Measurements from ENCODE around the gene VAV1. TPM values are rescaled to one million over a fixed set of nuclear protein-coding genes. Genes with fewer than 3 reads are reported as not detected.

Gene VAV1
- total and polyA plus RNA-seq, 9 of the 15 experiments (the other 6 are each of a cell fraction or from before 2014, with no cell fraction given): 0.46 to 20.1 (median 11.1) TPM

Small RNA genes within 50 kb of the gene (microRNA-seq; reads per million reads assigned to microRNA genes)
- 0.27 reads per million for gene MIR6791 (ENCODE audit: borderline microRNAs expressed)

Other genes starting within 250 kb of the VAV1 start
Only the 7 nearest of the 9 such genes appear.
- not detected in 2 replicates for gene CD70, start 181.6 kb upstream of the VAV1 start, total RNA-seq (2014; rRNA removed)
- not detected in 2 replicates for gene CD70, start 181.6 kb upstream of the VAV1 start, total RNA-seq (2014; rRNA removed; fragmentation: Illumina TruSeq; extraction: Trizol)
- gene CD70, start 181.6 kb upstream of the VAV1 start, total RNA-seq (2015; rRNA removed; fragmentation: Illumina TruSeq; extraction: Trizol): 0.33 and 0.64 TPM in 2 replicates
- gene CD70, start 181.6 kb upstream of the VAV1 start, total RNA-seq (2021): 0.58 and 1.5 TPM in 2 replicates
- gene CD70, start 181.6 kb upstream of the VAV1 start, polyA plus RNA-seq (2011; rRNA removed): 0.33 and 1.6 TPM in 2 replicates
- 0.64 TPM in 1 of 2 replicates, not detected in the other for gene CD70, start 181.6 kb upstream of the VAV1 start, polyA plus RNA-seq (2014; fragmentation: Illumina TruSeq; extraction: Trizol)
- under 1 TPM in 1 of 2 experiments, not detected in 1; 0.06 TPM for gene CD70, start 181.6 kb upstream of the VAV1 start, polyA plus RNA-seq (2014; fragmentation: Nextera tagmentation; extraction: Ambion mirVana)
- gene CD70, start 181.6 kb upstream of the VAV1 start, polyA plus RNA-seq (2014; rRNA removed): 0.32 and 0.42 TPM in 2 replicates
- gene TNFSF14, start 102.5 kb upstream of the VAV1 start, total RNA-seq (2014; rRNA removed): 0.08 TPM in 1 of 2 replicates, not detected in the other
- 0.04 and 0.06 TPM in 2 replicates for gene TNFSF14, start 102.5 kb upstream of the VAV1 start, total RNA-seq (2014; rRNA removed; fragmentation: Illumina TruSeq; extraction: Trizol)
- 0.04 and 0.07 TPM in 2 replicates for gene TNFSF14, start 102.5 kb upstream of the VAV1 start, total RNA-seq (2015; rRNA removed; fragmentation: Illumina TruSeq; extraction: Trizol)
- 0.20 and 0.42 TPM in 2 replicates for gene TNFSF14, start 102.5 kb upstream of the VAV1 start, total RNA-seq (2021)
- gene TNFSF14, start 102.5 kb upstream of the VAV1 start, polyA plus RNA-seq (2011; rRNA removed): 0.32 and 0.38 TPM in 2 replicates
- gene TNFSF14, start 102.5 kb upstream of the VAV1 start, polyA plus RNA-seq (2014; fragmentation: Illumina TruSeq; extraction: Trizol): 0.12 and 0.15 TPM in 2 replicates
- gene TNFSF14, start 102.5 kb upstream of the VAV1 start, polyA plus RNA-seq (2014; fragmentation: Nextera tagmentation; extraction: Ambion mirVana): under 1 TPM; 0.01 to 0.04 TPM
- not detected in 2 replicates for gene TNFSF14, start 102.5 kb upstream of the VAV1 start, polyA plus RNA-seq (2014; rRNA removed)
- gene C3, start 52.1 kb upstream of the VAV1 start, total RNA-seq (2014; rRNA removed): 0.59 and 2.0 TPM in 2 replicates
- 1.1 and 1.5 TPM in 2 replicates for gene C3, start 52.1 kb upstream of the VAV1 start, total RNA-seq (2014; rRNA removed; fragmentation: Illumina TruSeq; extraction: Trizol)
- 2.1 and 2.2 TPM in 2 replicates for gene C3, start 52.1 kb upstream of the VAV1 start, total RNA-seq (2015; rRNA removed; fragmentation: Illumina TruSeq; extraction: Trizol)
- 8.0 and 10.6 TPM in 2 replicates for gene C3, start 52.1 kb upstream of the VAV1 start, total RNA-seq (2021)
- gene C3, start 52.1 kb upstream of the VAV1 start, polyA plus RNA-seq (2011; rRNA removed): 9.1 and 40.9 TPM in 2 replicates
- 2.4 and 4.3 TPM in 2 replicates for gene C3, start 52.1 kb upstream of the VAV1 start, polyA plus RNA-seq (2014; fragmentation: Illumina TruSeq; extraction: Trizol)
- gene C3, start 52.1 kb upstream of the VAV1 start, polyA plus RNA-seq (2014; fragmentation: Nextera tagmentation; extraction: Ambion mirVana): 1 to 10 TPM; 1.2 to 2.2 TPM
- 2.5 and 5.4 TPM in 2 replicates for gene C3, start 52.1 kb upstream of the VAV1 start, polyA plus RNA-seq (2014; rRNA removed)
- 23.8 and 33.5 TPM in 2 replicates for gene GPR108, start 35.1 kb upstream of the VAV1 start, total RNA-seq (2014; rRNA removed)
- gene GPR108, start 35.1 kb upstream of the VAV1 start, total RNA-seq (2014; rRNA removed; fragmentation: Illumina TruSeq; extraction: Trizol): 12.3 and 16.4 TPM in 2 replicates
- 21.9 and 24.4 TPM in 2 replicates for gene GPR108, start 35.1 kb upstream of the VAV1 start, total RNA-seq (2015; rRNA removed; fragmentation: Illumina TruSeq; extraction: Trizol)
- gene GPR108, start 35.1 kb upstream of the VAV1 start, total RNA-seq (2021): 31.1 and 33.1 TPM in 2 replicates
- gene GPR108, start 35.1 kb upstream of the VAV1 start, polyA plus RNA-seq (2011; rRNA removed): 29.8 and 46.5 TPM in 2 replicates
- 32.3 and 33.2 TPM in 2 replicates for gene GPR108, start 35.1 kb upstream of the VAV1 start, polyA plus RNA-seq (2014; fragmentation: Illumina TruSeq; extraction: Trizol)
- gene GPR108, start 35.1 kb upstream of the VAV1 start, polyA plus RNA-seq (2014; fragmentation: Nextera tagmentation; extraction: Ambion mirVana): 1 to 10 TPM; 2.4 to 6.1 TPM
- gene GPR108, start 35.1 kb upstream of the VAV1 start, polyA plus RNA-seq (2014; rRNA removed): 32.9 and 36.4 TPM in 2 replicates
- gene TRIP10, start 33.0 kb upstream of the VAV1 start, total RNA-seq (2014; rRNA removed): 57.4 and 61.8 TPM in 2 replicates
- gene TRIP10, start 33.0 kb upstream of the VAV1 start, total RNA-seq (2014; rRNA removed; fragmentation: Illumina TruSeq; extraction: Trizol): 23.6 and 29.4 TPM in 2 replicates
- gene TRIP10, start 33.0 kb upstream of the VAV1 start, total RNA-seq (2015; rRNA removed; fragmentation: Illumina TruSeq; extraction: Trizol): 34.6 and 36.1 TPM in 2 replicates
- gene TRIP10, start 33.0 kb upstream of the VAV1 start, total RNA-seq (2021): 59.1 and 63.2 TPM in 2 replicates
- 29.1 and 39.3 TPM in 2 replicates for gene TRIP10, start 33.0 kb upstream of the VAV1 start, polyA plus RNA-seq (2011; rRNA removed)
- gene TRIP10, start 33.0 kb upstream of the VAV1 start, polyA plus RNA-seq (2014; fragmentation: Illumina TruSeq; extraction: Trizol): 56.2 and 56.7 TPM in 2 replicates
- gene TRIP10, start 33.0 kb upstream of the VAV1 start, polyA plus RNA-seq (2014; fragmentation: Nextera tagmentation; extraction: Ambion mirVana): 1 to 10 TPM; 1.2 to 2.7 TPM
- gene TRIP10, start 33.0 kb upstream of the VAV1 start, polyA plus RNA-seq (2014; rRNA removed): 66.6 and 66.8 TPM in 2 replicates
- 20.0 and 25.9 TPM in 2 replicates for gene SH2D3A, start 5.3 kb upstream of the VAV1 start, total RNA-seq (2014; rRNA removed)
- gene SH2D3A, start 5.3 kb upstream of the VAV1 start, total RNA-seq (2014; rRNA removed; fragmentation: Illumina TruSeq; extraction: Trizol): 3.0 and 4.8 TPM in 2 replicates
- gene SH2D3A, start 5.3 kb upstream of the VAV1 start, total RNA-seq (2015; rRNA removed; fragmentation: Illumina TruSeq; extraction: Trizol): 8.6 and 8.9 TPM in 2 replicates
- 19.4 and 26.3 TPM in 2 replicates for gene SH2D3A, start 5.3 kb upstream of the VAV1 start, total RNA-seq (2021)
- 8.7 and 13.4 TPM in 2 replicates for gene SH2D3A, start 5.3 kb upstream of the VAV1 start, polyA plus RNA-seq (2011; rRNA removed)
- 9.6 and 17.7 TPM in 2 replicates for gene SH2D3A, start 5.3 kb upstream of the VAV1 start, polyA plus RNA-seq (2014; fragmentation: Illumina TruSeq; extraction: Trizol)
- gene SH2D3A, start 5.3 kb upstream of the VAV1 start, polyA plus RNA-seq (2014; fragmentation: Nextera tagmentation; extraction: Ambion mirVana): under 1 TPM; 0.75 to 0.83 TPM
- gene SH2D3A, start 5.3 kb upstream of the VAV1 start, polyA plus RNA-seq (2014; rRNA removed): 19.8 and 24.8 TPM in 2 replicates
- 0.08 and 0.09 TPM in 2 replicates for gene ADGRE1, start 114.9 kb downstream of the VAV1 start, total RNA-seq (2014; rRNA removed)
- gene ADGRE1, start 114.9 kb downstream of the VAV1 start, total RNA-seq (2014; rRNA removed; fragmentation: Illumina TruSeq; extraction: Trizol): 0.22 and 0.45 TPM in 2 replicates
- 0.25 and 0.26 TPM in 2 replicates for gene ADGRE1, start 114.9 kb downstream of the VAV1 start, total RNA-seq (2015; rRNA removed; fragmentation: Illumina TruSeq; extraction: Trizol)
- gene ADGRE1, start 114.9 kb downstream of the VAV1 start, total RNA-seq (2021): 0.07 and 0.49 TPM in 2 replicates
- 0.19 and 0.25 TPM in 2 replicates for gene ADGRE1, start 114.9 kb downstream of the VAV1 start, polyA plus RNA-seq (2011; rRNA removed)
- gene ADGRE1, start 114.9 kb downstream of the VAV1 start, polyA plus RNA-seq (2014; fragmentation: Illumina TruSeq; extraction: Trizol): 0.25 and 0.30 TPM in 2 replicates
- under 1 TPM in 1 of 2 experiments, not detected in 1; 0.28 TPM for gene ADGRE1, start 114.9 kb downstream of the VAV1 start, polyA plus RNA-seq (2014; fragmentation: Nextera tagmentation; extraction: Ambion mirVana)
- 0.24 and 0.31 TPM in 2 replicates for gene ADGRE1, start 114.9 kb downstream of the VAV1 start, polyA plus RNA-seq (2014; rRNA removed)

Measured in K562 (cell line).